Body of pancreas (tissue), 4 donors: Measurements from ENCODE around the gene PCDHB11. TPM values are rescaled to one million over a fixed set of nuclear protein-coding genes. Genes with fewer than 3 reads are reported as not detected.
"Not testable (repeated sequence)": the region's sequence is repeated elsewhere in the genome, so short reads cannot be mapped to it uniquely, and the experiment has no call there.

Experiments
- ATAC-seq: fragments of 150-250 bp; one replicate; pipeline ENCODE4 v1.9.1; 2016
- DNase-seq, 4 donors: peaks; one replicate each; pipeline ENCODE4 v3.0.0-alpha.2; 2019
- H3K27ac ChIP-seq, 4 donors: fragments of 200-600 bp; sonication (generic); 1 replicate in 3 of 4; 2 replicates in 1 of 4; pipeline versions ENCODE4 v1.5.1 to v1.6.1; 2016 to 2019; ENCODE audit warnings: mild to moderate bottlenecking in 1 of 4, mixed read lengths in 1 of 4, moderate library complexity in 1 of 4
- H3K27me3 ChIP-seq, 2 donors: fragments of 200-600 bp; sonication (generic); one replicate each; pipeline ENCODE4 v1.6.0; 2016; ENCODE audit warnings: mild to moderate bottlenecking in 1 of 2
- H3K36me3 ChIP-seq, 2 donors: fragments of 200-600 bp; sonication (generic); replicated peaks in 1 of 2; 2 replicates each; pipeline ENCODE4 v1.5.1; 2016; ENCODE audit warnings: low read depth in 2 of 2; ENCODE audit not compliant: insufficient read depth in 1 of 2
- H3K4me1 ChIP-seq: fragments of 200-600 bp; sonication (generic); one replicate; pipeline ENCODE4 v1.6.0; 2016
- H3K4me3 ChIP-seq, 2 donors: fragments of 200-600 bp; sonication (generic); 1 replicate in 1 of 2; 2 replicates in 1 of 2; pipeline ENCODE4 v1.5.1; 2016 to 2019
- H3K9me3 ChIP-seq, 3 donors: fragments of 200-600 bp; sonication (generic); 1 replicate in 2 of 3; 2 replicates in 1 of 3; pipeline ENCODE4 v1.5.1; 2016
- CTCF ChIP-seq, 7 experiments: fragments of 450-650 bp in 4 of 7; fragments of 200-600 bp in 3 of 7; sonication (generic) in 3 of 7; IDR thresholded peaks; one replicate each; pipeline ENCODE4 v1.5.1; 2016 to 2019; ENCODE audit warnings: antibody characterized with exemption in 7 of 7
- POLR2A ChIP-seq, 3 donors: fragments of 450-650 bp; IDR thresholded peaks; one replicate each; pipeline ENCODE4 v1.6.1; 2016; ENCODE audit warnings: antibody characterized with exemption in 3 of 3, mild to moderate bottlenecking in 2 of 3
- WGBS, 2 donors: methylation state at CpG; one replicate each; pipeline ENCODE4 v1.1.5; 2017; 5-methylcytosine and 5-hydroxymethylcytosine counted together
- intact Hi-C: fragments of 100-400 bp; cut with DNase I; formaldehyde crosslinking; loops from one replicate; pipeline ENCODE4 v1.15.1; 2023
- total RNA-seq, 2 donors: library from RNA; depleted of rRNA; stranded (reverse); fragments of >200 nt; gene quantifications; one replicate each; pipeline ENCODE4 v1.1.0, GENCODE V29; 2016

PCDHB11 gene
- total RNA-seq, 2 donors from 2014 or later, result 4.4 to 4.9 TPM

- H3K4me1 ChIP-seq, result no peaks in the 10 kb centered on the region
- WGBS, 2 donors, result 35 to 62% methylated on average over 1 of the region's 1 CpG
- ATAC-seq, result no peak
- peaks cover 0 to 49% (median 10%) of the 10 kb centered on the region in 3 donors for H3K9me3 ChIP-seq
- no peak for DNase-seq
- peak overlapping the region in 1 of 2 donors; percentile 7 for H3K4me3 ChIP-seq
- H3K27ac ChIP-seq, result no peak overlapping the region
- H3K27me3 ChIP-seq, result peaks cover 0 to 4% of the 10 kb centered on the region in 2 donors
- TF ChIP-seq POLR2A (IDR thresholded peaks at IDR 0.05), result no peak
- TF ChIP-seq CTCF (IDR thresholded peaks at IDR 0.05), result no peak
- H3K36me3 ChIP-seq, result no peaks in the 10 kb centered on the region
- intact Hi-C loops, result no loop called here
Measured at GRCh38 chr5:141175933-141176332, 23.5 kb upstream of the PCDHB11 start.

DNA sequence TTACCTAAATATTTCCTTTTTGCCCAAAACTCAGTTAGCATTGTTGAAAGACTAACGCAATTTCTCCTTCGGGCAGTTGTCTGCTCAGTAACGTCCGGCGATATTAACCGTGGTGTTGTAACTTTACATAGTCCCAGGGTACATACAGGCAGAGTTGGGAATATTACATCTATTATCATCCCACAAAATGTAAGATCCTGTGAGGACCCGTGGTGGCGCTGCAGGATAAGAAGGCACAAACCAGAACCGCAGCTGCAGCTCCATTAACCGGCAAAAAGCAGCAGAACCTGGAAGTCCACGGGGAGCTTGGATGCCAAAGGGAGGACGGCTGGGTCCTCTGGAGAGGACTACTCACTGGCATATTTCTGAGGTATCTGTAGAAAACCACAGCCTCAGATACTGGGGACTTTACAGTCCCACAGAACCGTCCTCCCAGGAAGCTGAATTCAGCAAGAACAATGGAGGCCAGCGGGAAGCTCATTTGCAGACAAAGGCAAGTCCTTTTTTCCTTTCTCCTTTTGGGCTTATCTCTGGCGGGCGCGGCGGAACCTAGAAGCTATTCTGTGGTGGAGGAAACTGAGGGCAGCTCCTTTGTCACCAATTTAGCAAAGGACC, 21.7 kb upstream of the PCDHB11 start, which contains the start of gene PCDHB8:
Gene PCDHB8 (plus strand): TSS at position 214 of the 615 bp plus-strand sequence. CDS start 245 bp downstream, at position 459.
- 16 to 30% methylated on average over 14 to 18 of the region's 18 CpGs for WGBS, 2 donors
- H3K4me1 ChIP-seq, ATAC-seq, H3K27me3 ChIP-seq, H3K27ac ChIP-seq, intact Hi-C loops, H3K36me3 ChIP-seq: not testable (repeated sequence)
- Histone ChIP-seq H3K4me3 (peak within 1 kb of the TSS in 1 of 2 donors; percentile 7), H3K9me3 (peaks cover 0 to 53% (median 10%) of the 10 kb centered on the region in 3 donors)
- peak in 2 of 7 experiments; percentile 15 to 16 for TF ChIP-seq CTCF (IDR thresholded peaks at IDR 0.05)
- DNase-seq, result peak in 2 of 4 donors; percentile 13 to 37

- ATAC-seq, intact Hi-C loops, H3K36me3 ChIP-seq, H3K27ac ChIP-seq, DNase-seq, H3K4me1 ChIP-seq, H3K4me3 ChIP-seq, H3K27me3 ChIP-seq: not testable (repeated sequence)
- H3K9me3 ChIP-seq, result peaks cover 0 to 51% (median 10%) of the 10 kb centered on the region in 3 donors
- WGBS, 2 donors, result 18 to 49% methylated on average over 24 to 26 of the region's 39 CpGs
Measured at GRCh38 chr5:141179371-141179770, 20.1 kb upstream of the PCDHB11 start.

GRCh38 chr5:141179876-141180275, 19.6 kb upstream of the PCDHB11 start:
- H3K4me3 ChIP-seq, DNase-seq, ATAC-seq, H3K4me1 ChIP-seq, H3K36me3 ChIP-seq, H3K27ac ChIP-seq, intact Hi-C loops, H3K27me3 ChIP-seq: not testable (repeated sequence)
- H3K9me3 ChIP-seq, result peaks cover 0 to 49% (median 10%) of the 10 kb centered on the region in 3 donors
- WGBS, 2 donors, result 19% methylated on average over 32 of the region's 32 CpGs; no CpG with 5 or more reads in 1 of the 2 donors

GRCh38 chr5:141180313-141180712, 19.1 kb upstream of the PCDHB11 start:
- Histone ChIP-seq H3K9me3 (peaks cover 0 to 45% (median 10%) of the 10 kb centered on the region in 3 donors), H3K27ac (no peak overlapping the region), H3K4me1 (no peaks in the 10 kb centered on the region), H3K27me3 (peaks cover 0 to 4% of the 10 kb centered on the region in 2 donors), H3K36me3 (no peaks in the 10 kb centered on the region), H3K4me3 (no peak overlapping the region)
- WGBS, 2 donors, result 17 to 24% methylated on average over 1 of the region's 1 CpG
- DNase-seq (no peak), ATAC-seq (no peak)
- intact Hi-C loops, result no loop called here
- TF ChIP-seq POLR2A (IDR thresholded peaks at IDR 0.05), result no peak
- no peak for TF ChIP-seq CTCF (IDR thresholded peaks at IDR 0.05)

GRCh38 chr5:141182248-141182647, 17.2 kb upstream of the PCDHB11 start, which contains the start of gene PCDHB16:
PCDHB16 (plus strand) TSS chr5:141182387; CDS start chr5:141182560, 173 bp downstream.
- ATAC-seq (peak; percentile 40), DNase-seq (peak; percentile 59 to 71 (median 61))
- Histone ChIP-seq H3K27me3 (no peaks in the 10 kb centered on the region), H3K9me3 (peaks cover 0 to 42% (median 0%) of the 10 kb centered on the region in 3 donors), H3K4me1 (no peaks in the 10 kb centered on the region), H3K27ac (no peak within 1 kb of the TSS), H3K4me3 (no peak within 1 kb of the TSS), H3K36me3 (no peaks in the 10 kb centered on the region)
- 6 to 11% methylated on average over 13 of the region's 13 CpGs for WGBS, 2 donors
- TF ChIP-seq CTCF (IDR thresholded peaks at IDR 0.05), result peak in 5 of 7 experiments; percentile 21 to 57 (median 41)
- peak in 1 of 3 donors; percentile 20 for TF ChIP-seq POLR2A (IDR thresholded peaks at IDR 0.05)
- intact Hi-C loops, result no loop called here

GRCh38 chr5:141184117-141184855, 15.1 kb upstream of the PCDHB11 start:
- H3K27ac ChIP-seq, ATAC-seq, DNase-seq, H3K4me3 ChIP-seq, H3K36me3 ChIP-seq, H3K4me1 ChIP-seq, intact Hi-C loops, H3K27me3 ChIP-seq: not testable (repeated sequence)
- WGBS, 2 donors, result 16 to 46% methylated on average over 4 to 37 of the region's 69 CpGs
- H3K9me3 ChIP-seq, result peaks cover 0 to 27% (median 0%) of the 10 kb centered on the region in 3 donors
